ENCODE data around the gene CNTNAP2.

CNTNAP2 gene

DNA sequence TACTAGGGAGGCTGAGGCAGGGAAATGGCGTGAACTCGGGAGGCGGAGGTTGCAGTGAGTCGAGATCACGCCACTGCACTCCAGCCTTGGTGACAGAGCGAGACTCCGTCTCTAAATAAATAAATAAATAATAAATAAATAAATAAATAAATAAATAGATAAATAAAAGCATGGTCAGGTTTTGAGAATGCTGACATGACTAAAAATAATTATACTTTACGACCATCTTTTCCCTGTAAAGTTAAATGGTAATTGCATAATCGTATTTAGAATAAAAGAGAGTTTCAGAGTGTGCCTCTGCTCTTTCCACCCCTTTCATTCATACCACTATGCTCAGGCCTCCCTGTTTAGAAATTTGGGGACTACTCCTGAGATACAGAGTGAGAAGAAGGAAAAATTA, 326.5 kb downstream of the CNTNAP2 start:
- no peak for DNase-seq

DNA sequence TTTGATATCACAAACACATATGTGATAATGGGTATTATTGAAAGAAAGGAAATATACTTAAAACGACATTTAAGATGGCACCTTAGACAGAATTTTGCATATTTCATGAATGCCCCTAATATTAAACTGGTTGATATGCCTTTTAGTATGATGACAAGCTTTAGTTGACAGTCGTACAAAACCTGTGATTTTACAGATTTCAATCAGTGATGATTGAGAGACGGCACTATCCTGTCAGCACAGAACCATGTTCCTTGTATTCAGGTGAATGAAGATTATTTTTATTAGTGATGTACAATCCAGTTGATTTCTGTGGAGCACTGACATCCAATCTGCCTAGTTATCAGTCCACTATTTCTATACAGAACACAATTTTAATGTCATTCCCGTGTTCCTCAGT, 333.0 kb downstream of the CNTNAP2 start:
- no peak for DNase-seq

DNA sequence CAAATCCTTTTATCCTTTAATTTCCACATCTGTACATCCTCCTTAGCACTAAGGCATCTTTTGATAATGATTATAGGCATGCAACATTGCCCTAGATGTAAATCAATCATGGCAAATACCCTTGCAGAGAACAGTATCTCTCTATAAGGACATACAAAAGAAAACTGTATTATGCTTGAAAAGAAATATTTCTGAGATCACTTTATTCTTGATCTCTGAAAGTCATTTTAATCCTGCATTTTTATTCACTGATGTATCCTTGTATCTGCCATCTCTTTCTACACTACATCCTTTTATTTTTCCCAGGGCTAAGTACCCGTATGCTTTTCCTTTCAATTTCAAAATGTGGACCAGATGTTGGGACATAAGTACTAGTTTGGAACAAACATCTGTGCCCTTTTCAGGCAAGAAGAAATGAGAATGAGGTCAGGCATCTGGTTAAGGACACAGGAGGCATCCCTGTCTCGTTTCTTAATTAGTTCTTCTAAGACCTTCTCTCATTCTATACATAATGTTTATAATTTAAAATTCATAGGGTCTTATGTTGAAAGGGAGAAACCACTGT, 338.6 kb downstream of the CNTNAP2 start:
- DNase-seq, result no peak

DNA sequence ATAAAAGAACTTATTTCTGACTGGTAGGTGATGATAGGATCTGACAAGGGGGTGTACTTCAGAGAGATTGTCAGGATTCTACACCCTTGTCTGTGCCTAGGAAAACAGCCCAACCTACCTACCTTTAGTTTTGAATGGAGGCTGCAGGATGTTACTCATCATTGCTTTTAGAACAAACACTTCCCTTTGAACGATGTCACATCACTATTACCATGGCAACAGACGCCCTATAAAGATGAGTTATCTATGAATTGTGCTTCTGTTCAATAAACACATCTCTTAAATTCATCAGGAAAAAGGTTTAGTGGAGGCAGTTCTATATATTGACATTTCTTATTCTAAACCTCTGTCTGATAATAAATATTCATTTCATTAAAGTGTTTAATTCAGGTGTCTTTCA, 362.4 kb downstream of the CNTNAP2 start:
- DNase-seq, result peak; percentile 63

DNA sequence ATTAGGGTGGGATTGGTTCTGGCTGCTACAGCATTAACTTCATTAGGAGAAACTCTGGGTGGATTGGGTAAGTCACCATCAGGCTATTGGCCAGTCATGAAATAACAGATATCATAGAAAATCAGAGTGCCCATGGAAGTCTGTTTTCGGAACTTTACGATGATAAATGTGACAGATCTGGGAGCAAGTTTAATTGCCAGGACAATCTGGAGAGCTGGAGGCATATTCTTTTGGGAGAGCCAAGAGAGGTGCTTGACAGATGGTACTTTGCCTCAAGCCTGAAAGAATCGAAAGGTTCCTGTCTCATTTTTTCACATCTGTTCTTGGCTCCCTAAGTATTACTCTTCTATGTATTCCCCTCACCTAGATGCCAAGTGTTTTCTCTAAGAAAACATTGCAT, 369.9 kb downstream of the CNTNAP2 start:
- DNase-seq, result no peak

DNA sequence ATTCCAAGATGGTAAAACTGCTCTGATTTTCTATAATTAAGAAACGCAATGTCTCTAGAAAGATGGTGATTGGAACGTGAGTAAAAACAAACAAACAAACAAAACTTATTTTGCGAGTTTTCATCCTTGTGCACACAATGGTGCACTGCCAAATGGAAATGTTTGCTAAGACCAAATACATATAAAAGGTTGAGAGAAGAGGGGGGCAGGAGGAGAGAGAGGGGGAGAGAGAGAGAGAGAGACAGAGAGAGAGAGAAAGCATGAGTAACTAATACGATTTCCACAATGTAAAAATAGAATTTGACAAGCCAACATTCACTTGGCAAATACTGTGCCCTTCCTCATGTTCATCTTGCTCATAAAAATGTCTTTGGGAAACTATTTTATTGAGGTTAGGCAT, 375.4 kb downstream of the CNTNAP2 start:
- no peak for DNase-seq

DNA sequence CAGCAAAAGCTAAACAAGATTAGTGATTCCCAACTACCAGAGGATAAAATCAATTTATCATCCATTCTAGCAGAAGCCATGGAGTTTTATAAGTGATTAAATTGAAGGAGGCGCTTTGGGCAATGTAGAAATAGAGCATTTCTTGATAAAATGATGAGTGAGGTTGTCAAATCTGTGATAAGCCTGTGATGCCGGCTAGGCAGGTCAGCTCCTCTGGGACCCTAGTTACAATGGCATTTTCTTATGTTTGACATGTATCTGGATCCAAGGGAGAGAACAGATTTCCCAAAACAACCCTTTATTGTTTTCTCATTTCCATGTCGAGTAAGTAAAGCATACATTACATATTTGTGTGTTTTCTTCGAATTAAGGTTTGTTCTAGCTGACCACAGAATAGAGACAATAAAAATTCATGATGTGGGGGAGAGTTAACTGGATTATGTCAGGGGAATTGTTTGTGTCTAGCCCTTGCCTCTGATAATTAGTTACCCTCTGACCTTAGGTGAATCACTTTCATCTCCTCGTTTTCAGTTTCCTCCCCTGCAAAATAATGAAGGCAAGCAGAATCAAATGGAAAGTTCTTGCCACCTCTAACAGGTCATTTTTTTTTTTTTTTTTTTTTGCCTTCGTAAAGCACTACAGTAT, 378.5 kb downstream of the CNTNAP2 start:
- DNase-seq, result no peak

DNA sequence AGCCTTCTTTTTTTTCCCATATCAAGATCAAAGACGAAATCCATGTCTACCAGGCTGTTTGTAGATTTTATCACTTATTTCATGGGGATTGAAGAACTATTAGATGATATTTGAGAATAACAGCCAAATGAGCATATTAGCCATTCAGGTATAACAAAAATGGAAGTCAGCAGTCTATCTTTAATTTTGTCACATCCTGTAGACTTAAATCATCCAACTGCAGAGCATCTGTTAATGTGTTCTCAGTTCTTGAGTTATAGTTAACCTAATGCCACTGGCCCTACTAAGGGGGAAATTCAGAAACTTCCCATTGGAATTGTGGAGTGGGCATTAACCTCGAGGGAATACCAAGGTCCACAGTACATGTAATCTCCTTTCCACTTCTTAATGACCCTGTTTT, 380.1 kb downstream of the CNTNAP2 start:
- DNase-seq, result no peak

DNA sequence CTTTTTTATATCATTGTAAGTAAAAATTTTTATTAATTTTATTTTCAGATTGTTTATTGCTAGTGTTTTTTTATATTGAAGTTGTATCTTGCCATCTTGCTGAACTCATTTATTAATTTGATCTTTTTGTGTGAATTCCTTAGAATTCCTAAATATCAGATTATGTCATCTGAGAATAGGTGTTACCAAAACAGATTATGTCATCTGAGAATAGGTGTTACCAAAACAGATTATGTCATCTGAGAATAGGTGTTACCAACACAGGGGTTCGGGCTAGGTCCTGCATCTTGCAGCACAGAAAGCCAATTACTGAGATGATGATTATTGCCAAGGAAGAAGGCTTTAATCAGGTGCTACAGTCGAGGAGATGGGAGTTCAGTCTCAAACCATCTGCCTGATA, 383.4 kb downstream of the CNTNAP2 start:
- no peak for DNase-seq

DNA sequence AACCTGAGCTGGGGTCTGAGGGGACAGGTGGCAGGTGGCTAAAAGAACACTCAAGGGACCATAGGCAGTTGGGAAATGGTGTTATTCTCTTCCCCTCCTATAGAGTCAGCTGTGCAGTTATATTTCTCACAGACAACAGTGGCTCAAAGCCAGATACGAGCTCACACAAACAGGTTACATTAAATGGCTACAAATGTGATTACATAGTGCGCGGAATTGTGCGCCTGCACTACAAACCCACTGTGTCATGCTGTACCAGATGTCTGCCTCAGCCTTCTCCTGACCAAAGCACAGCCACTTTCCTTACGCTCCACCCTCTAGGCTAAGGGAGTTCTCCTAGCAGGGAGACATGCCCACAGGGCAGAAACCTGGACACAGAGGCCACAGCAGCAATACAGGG, 387.2 kb downstream of the CNTNAP2 start:
- no peak for DNase-seq

DNA sequence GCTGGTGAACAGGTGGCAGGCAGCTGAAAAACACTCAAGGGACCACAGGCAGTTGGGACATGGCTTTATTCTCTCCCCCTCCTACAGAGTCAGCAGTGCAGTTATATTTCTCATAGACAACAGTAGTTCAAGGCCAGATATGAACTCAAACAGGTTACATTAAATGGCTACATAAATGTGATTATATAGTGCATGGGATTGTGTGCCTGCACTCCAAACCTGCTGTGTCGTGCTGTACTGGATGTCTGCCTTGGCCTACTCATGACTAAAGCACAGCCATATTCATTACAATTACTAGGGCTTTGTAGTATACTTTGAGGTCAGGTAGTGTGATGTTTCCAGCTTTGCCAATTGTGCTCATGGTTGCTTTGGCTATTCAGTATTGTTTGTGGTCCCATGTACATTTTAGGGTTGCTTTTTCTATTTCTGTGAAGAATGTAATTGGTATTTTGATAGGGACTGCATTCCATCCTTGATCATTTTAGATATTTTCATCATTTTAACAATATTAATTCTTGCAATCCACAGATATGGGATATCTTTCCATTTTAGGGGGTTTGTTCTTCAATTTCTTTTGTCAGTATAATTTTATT, 393.6 kb downstream of the CNTNAP2 start:
- DNase-seq, result no peak

DNA sequence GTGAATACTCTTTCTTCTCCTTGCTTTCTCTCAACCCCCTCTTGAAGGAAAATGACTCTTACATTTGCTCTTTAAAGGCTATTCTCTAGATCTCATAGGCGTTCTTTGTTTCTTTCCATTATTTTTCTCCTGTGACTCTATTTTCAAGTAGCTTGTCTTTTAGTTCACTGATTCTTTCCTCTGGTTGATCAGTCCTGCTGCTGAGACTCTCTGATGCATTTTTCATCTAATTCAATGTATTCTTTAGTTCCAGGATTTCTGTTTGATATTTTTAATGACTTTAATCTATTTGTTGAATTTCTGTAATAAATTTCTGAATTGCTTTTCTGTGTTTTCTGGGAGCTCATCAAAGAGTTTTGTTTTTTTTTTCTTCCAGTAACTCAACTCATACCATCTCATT, 397.7 kb downstream of the CNTNAP2 start:
- DNase-seq, result no peak

DNA sequence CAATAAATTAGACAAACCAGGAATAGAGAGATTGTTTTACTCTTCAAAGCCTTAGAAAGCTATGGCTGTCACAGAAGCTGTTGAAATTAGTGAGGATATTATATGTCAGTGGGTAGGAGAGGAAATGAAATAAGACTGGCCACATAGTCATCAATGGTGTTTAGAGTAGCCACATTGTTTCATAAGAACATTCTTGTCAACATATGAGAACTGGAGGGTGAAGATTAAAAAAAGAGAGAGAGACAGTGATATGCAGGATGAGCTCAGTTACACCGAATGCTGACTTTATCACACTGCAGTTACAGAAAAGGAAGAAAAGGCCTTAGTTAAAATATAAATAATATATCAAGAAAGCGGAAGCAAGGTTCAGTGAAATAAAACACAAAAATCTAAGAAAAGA, 412.0 kb downstream of the CNTNAP2 start:
- no peak for DNase-seq

DNA sequence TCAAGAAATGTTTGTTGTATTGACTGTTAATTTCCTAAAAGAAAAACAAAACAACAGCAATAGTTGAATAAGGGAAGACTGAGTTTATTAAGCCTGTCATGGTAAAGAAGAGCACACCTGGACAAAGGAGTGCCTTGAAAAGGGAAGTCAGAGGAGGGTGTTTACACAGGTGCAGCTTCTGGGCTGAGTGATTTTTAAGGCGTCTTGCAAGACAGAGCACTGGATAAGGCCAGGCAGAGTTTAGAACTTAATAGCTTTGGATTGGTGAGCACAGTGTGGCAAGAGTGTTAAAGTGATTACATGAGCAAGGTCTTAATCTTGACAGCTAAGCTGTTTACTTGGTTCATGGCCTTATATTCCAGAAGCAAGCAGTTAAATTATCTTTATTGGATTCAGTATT, 423.2 kb downstream of the CNTNAP2 start:
- DNase-seq, result no peak

DNA sequence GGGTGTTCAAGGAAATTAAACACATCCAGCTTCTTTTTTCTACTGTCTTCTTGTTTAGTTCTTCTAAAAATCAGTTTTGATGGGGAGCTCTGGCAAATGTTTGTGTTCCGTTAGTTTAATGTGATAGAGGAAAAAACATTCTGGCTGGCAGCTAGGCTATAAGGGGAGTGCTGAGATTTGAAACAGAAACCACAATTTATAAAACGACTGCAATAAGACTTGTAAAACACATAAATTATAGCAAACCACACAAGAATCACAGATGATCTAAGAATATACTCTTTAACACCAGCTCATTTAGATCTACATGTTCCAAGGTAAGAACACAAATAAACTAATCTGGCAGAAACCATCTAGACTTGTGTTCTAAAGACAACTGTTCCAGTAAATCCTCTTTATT, 425.5 kb downstream of the CNTNAP2 start:
- DNase-seq, result no peak

DNA sequence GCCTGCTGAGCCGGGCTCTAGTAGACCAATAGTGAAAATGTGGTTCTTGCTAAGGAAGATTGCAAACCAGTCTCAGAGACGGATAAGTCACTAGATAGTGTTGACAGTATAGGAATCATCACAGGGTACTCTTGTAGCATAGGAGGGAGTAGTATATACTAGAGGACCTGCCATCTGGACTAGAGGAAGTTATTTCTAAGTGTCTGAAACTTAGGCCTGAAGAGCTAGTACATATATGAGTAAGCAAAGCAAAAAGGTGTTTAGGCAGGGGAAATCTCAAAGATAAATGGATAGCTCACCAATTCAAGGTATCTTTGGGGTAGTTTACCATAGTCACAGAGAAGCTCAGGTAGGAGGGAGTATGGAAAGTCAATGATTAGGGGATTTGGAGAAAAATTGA, 428.1 kb downstream of the CNTNAP2 start:
- no peak for DNase-seq

DNA sequence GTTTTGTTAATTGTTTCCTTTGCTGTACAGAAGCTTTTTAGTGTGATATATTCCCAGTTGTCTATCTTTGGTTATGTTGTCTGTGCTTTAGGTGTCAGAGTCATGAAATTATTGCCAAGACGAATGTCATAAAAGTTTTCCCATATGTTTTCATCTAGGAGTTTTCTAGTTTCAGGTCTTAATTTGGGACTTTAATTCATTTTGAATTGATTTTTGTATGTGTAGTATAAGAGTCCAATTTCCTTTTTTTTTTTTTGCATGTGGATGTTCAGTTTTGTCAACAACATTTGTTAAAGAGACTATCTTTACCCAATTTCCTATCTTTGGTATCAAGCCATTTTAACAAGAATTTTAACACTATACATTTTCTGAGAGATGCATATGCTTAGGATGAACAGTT, 432.2 kb downstream of the CNTNAP2 start:
- no peak for DNase-seq

DNA sequence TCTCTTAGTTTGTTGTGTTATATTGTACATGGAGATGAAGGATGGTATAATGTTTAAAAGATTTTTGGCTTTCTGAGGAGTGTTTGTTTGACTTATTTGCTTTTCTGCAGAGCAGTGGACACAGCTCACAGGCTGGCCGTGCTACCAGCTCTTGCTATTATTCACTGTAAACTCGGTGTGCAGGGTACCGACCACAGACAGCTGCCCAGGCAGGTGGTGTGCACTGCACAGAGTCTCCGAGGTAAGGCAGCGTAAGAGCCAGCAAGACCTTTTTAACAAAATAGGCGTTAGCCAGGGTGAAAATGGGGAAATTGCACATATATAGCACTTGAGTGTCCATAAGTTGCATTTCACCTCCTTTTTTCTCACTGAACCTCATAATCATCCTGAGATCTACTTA, 438.0 kb downstream of the CNTNAP2 start:
- no peak for DNase-seq

DNA sequence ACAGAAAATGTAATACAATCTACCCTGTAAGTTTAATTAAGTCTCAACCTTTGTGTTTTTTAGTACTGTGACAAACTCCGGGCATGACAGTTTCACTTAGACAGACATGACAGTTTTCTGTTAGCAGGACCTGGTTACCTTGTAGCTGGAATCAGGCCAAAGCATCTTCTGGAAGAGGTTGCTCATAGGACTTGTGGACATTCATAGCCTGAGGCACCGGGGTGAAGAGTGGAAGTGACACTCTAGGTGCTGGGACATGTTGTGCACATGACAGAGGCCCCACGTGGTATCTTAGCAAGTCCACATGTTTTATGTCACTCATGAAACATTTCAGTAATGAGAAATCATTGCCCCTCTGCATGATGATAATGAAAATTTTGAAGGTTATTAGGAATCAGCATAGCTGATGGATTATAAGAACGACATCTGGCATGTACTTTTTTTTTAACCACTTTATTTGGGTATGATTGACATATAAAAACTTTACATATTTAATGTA, 441.4 kb downstream of the CNTNAP2 start:
- no peak for DNase-seq

DNA sequence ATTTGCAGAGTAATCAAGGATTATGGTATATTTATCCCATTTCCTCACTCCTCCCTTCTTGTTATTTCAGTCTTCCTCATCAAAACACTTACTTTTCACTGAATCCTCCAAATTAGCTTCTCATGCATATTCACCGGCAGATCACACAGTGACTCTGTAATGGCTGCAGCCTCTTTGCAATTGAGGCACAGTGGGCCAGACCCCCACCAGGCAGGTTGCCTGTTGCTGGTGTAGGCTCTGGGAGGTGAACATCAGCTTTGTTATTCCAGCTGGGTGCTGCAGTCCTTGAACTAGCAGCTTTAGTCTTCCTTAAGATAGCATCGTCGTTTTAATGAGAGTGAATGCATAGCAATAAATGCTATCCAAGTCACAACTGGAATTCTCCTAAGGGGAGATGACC, 449.3 kb downstream of the CNTNAP2 start:
- no peak for DNase-seq

DNA sequence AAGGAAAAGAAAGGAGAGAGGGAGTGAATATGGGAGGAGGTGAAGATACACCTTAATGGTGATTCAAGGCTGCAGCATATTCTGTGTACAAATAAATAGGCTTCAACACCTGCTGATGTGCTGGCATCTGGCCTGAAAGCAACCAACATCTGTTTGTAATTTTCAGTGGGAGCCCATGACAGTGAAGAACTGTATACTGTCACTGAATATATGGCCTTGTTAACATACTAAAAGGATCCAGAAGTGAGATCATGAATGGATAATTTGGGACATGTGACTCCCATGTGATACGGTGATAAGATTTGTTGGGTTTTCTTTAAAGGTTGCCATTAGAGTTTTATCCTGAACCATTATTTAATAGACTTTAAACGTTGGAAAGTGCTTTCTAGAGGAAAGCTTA, 459.3 kb downstream of the CNTNAP2 start:
- DNase-seq, result no peak

DNA sequence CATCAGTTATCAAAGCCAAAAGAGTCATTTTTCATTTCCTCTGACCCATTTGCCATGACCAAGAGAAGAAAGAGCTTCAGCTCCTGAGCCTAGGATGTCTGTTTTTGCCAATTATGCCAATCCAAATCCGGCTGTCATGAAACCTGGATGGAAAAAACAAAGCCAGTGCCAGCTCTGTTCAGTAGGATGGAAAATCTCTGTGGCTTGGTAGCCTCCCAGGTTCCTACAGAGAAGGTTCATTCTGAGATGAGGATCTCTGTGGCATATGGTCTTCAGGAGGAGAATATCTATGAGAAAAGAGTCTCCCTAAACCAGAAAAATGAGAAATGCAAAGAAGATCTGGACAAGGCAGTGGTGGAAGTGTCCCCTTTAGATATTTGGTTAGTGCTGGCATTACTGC, 475.4 kb downstream of the CNTNAP2 start:
- DNase-seq, result no peak

DNA sequence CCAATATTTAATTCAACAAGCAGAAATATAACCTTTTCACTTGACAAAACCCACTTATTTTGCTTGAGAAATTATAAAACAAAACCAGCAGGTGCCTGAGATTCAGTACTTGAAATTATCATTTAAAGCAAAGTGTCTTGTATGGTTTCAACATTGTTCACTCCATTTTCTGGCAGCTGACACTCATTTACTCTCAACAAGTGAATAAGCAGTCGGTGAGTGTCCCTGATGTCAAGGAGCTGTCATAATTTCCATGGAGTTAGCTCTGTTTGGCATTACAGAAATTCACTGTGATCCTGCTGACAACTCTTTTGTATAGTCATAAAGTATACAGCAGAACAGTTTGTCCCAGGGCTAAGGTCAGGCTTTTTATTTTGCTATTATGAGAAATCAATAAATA, 490.0 kb downstream of the CNTNAP2 start:
- DNase-seq, result no peak

DNA sequence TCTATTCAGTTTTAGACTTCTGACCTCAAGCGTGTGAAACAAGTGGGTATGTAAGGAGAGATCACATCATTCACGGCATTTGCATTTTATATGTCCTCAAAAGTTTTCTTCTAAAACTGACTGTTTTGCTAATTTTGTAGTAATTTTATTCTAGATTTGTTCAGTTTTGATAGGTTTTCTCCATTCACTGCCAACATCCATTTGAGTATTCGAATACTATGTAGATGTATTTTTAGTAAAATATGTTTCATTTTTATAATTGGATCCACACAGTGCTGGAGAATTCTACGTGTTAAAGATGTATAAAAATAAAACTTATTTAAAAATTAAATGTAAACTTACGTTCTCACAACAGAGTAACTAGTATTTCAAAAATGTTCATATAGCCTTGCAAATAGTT, 503.0 kb downstream of the CNTNAP2 start:
- no peak for DNase-seq

DNA sequence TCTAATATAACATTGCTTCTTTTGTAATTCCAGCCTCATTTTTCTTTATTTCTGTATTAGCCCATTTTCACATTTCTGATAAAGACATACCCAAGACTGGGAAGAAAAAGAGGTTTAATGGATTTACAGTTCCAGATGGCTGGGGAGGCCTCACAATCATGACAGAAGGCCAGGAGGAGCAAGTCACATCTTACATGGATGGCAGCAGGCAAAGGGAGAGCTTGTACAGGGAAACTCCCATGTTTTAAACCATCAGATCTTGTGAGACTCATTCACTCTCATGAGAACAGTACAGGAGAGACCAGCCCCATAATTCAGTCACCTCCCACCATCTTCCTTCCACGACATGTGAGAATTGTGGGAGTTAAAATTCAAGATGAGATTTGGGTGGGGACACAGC, 510.3 kb downstream of the CNTNAP2 start:
- DNase-seq, result no peak
